Stimulated activated CD4-positive, alpha-beta T cell treated with anti-CD3 and anti-CD28 coated beads, Interleukin-12 subunit alpha, Interleukin-12 subunit beta, amount 100 ng/mL, for 4 hours (primary cell): Measurements from ENCODE around the gene CCT4.
"Not testable (repeated sequence)": the region's sequence is repeated elsewhere in the genome, so short reads cannot be mapped to it uniquely, and the experiment has no call there.

ENCODE experiments used
- DNase-seq: peaks from one replicate; pipeline ENCODE4 v3.0.0-alpha.2; 2020

Gene CCT4

GRCh38 chr2:61878761-61879160, 9.7 kb downstream of the CCT4 start:
- no peak for DNase-seq

- no peak for DNase-seq
Measured at GRCh38 chr2:61877571-61878245, 10.7 kb downstream of the CCT4 start.

GRCh38 chr2:61876400-61876799, 12.1 kb downstream of the CCT4 start:
- DNase-seq, result no peak

GRCh38 chr2:61866482-61867089, 21.9 kb downstream of the CCT4 start:
- not testable (repeated sequence) for DNase-seq

- no peak for DNase-seq
Measured at GRCh38 chr2:61862085-61862484, 26.4 kb downstream of the CCT4 start.

- DNase-seq, result no peak
Measured at GRCh38 chr2:61857224-61857623, 31.2 kb downstream of the CCT4 start.

GRCh38 chr2:61855318-61855613, 33.2 kb downstream of the CCT4 start:
- DNase-seq, result no peak

GRCh38 chr2:61854564-61855317, 33.7 kb downstream of the CCT4 start:
- peak; percentile 78 for DNase-seq

- peak; percentile 72 for DNase-seq
Measured at GRCh38 chr2:61853847-61854563, 34.5 kb downstream of the CCT4 start, which contains the start of gene FAM161A. Gene FAM161A (minus strand): TSS chr2:61854060. CDS start chr2:61854041, 19 bp downstream.

GRCh38 chr2:61853086-61853846, 35.2 kb downstream of the CCT4 start:
- DNase-seq, result no peak

GRCh38 chr2:61851270-61851669, 37.2 kb downstream of the CCT4 start:
- not testable (repeated sequence) for DNase-seq

GRCh38 chr2:61845320-61845719, 43.1 kb downstream of the CCT4 start:
- DNase-seq, result no peak

- no peak for DNase-seq
Measured at GRCh38 chr2:61841286-61841685, 47.2 kb downstream of the CCT4 start.

GRCh38 chr2:61834893-61835292, 53.6 kb downstream of the CCT4 start:
- no peak for DNase-seq

- DNase-seq, result no peak
Measured at GRCh38 chr2:61833971-61834370, 54.5 kb downstream of the CCT4 start.

GRCh38 chr2:61832183-61832841, 56.1 kb downstream of the CCT4 start:
- DNase-seq, result no peak

- no peak for DNase-seq
Measured at GRCh38 chr2:61822255-61822654, 66.2 kb downstream of the CCT4 start.
